HG02642 (cell line): ENCODE results near the gene TACR1.

Source experiments
- ATAC-seq: cut with Tn5 transposase; IDR thresholded peaks from one replicate; pipeline ENCODE4 v1.9.1; 2021; ENCODE audit warnings: mild to moderate bottlenecking; ENCODE audit not compliant: unreplicated experiment, poor library complexity

TACR1 gene

GRCh38 chr2:75055142-75055819 lies 144.0 kb downstream of the TACR1 start:
- ATAC-seq: no peak

DNA sequence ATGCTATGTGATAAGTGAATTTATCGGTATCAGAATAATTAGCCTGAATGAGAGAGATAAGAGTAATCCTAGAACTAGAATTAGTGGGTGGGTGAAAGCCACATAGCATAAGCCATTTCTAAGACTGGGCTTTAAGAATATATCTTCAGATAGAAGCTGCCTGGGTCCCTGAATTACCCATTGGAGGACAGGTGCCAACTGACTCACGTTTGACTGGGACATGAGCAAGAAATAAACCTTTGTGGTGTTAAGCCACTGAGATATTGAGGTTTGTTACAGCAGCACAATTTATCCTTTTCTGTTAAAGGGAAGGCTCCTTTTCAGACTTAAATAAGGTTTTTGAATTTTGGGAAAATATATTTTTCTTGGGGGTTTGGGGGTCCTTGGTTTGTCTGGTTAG lies 145.0 kb downstream of the TACR1 start:
- no peak for ATAC-seq

- peak; percentile 74 for ATAC-seq
Observed at GRCh38 chr2:75053484-75054112, 145.7 kb downstream of the TACR1 start.

GRCh38 chr2:75047992-75048625 lies 151.2 kb downstream of the TACR1 start:
- no peak for ATAC-seq

GRCh38 chr2:75047189-75047991 lies 151.9 kb downstream of the TACR1 start:
- ATAC-seq: no peak

DNA sequence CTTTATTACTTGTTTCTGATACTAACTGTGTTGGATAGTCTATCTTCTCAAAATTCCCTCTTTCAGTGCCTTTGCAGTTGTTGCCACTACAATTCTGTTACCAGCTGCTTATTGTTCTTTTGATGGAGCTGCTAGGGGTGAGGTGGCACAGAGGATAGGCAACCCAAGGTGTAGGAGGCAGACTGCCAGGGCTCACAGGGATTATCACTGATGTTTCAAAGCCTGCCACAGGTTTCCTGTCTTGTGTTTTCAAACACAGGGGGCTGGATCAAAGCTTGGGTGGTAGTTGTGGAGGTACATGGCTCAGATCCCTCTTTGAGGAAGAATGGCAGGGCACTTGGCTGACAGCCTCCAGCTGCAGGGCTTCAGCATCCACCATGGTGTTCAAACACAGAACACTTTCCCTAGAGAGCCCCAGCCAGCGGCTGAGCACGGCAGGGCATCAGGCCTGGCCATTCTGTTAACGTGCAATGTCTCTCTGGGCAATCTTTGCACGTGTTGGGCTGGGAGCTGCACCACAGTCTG lies 153.7 kb downstream of the TACR1 start:
- ATAC-seq: no peak

- ATAC-seq: no peak
Observed at GRCh38 chr2:75044291-75044690, 155.0 kb downstream of the TACR1 start.

GRCh38 chr2:75042823-75043222 lies 156.5 kb downstream of the TACR1 start:
- no peak for ATAC-seq

GRCh38 chr2:75041731-75042600 lies 157.4 kb downstream of the TACR1 start:
- ATAC-seq: no peak

DNA sequence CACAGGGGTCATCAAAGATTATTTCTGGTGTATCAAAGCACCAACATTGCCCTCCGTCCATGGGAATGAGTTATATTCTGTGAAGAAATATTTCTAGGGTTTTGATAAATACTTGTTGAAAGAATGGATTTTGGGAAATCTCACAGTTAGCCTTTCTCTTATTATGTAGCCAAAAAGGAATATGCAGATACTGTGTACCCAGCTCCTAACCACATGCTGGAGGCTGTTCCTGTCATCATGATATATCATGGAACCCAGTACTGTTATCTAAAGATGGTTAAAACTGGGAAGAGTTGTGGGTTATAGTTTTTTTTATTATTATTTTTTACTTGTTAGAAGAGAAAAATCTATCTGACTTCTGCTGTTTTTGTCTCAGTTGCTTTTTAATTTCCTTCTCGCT lies 158.1 kb downstream of the TACR1 start:
- no peak for ATAC-seq

DNA sequence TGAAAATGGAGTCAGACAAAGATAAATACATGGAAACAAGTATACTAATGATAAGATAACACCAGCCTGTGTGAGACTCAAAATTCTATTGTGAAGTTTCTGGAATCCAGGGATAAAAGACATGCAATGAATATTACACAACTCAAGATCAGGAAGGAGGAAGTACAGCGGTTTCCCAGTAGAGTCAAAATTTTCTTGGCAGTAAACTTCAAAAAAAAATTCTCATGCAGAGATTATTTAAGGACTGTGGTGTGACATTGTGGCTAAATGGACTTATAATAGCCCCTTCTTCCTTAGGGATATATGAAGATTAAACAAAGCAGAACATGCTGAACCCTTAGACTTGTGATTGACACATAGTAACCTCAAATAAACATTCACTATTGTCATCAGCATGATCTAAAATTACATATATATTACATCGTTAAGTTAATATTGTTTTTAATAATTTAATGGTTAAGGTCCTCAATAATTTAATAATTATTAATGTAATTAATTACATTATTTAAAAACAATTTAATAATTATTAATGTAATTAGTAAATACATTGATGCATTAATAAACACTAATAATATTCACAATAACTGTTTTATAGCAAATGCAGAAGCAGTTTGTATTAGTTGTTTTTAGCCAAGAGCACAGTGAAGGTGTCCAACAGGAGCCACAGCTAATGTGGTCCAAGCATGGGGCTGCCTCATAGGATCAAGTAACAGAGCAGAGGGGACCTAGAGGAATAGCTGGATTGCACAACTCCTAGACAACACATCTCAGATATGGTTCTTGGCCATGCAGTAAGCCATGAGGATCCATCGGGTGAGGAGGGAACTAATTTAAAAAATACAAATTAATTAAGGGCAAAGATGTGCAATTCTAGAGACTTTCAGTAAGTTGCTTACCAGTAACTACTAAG lies 163.6 kb downstream of the TACR1 start:
- ATAC-seq: no peak

- ATAC-seq: no peak
Observed at GRCh38 chr2:75033516-75033915, 165.8 kb downstream of the TACR1 start.

DNA sequence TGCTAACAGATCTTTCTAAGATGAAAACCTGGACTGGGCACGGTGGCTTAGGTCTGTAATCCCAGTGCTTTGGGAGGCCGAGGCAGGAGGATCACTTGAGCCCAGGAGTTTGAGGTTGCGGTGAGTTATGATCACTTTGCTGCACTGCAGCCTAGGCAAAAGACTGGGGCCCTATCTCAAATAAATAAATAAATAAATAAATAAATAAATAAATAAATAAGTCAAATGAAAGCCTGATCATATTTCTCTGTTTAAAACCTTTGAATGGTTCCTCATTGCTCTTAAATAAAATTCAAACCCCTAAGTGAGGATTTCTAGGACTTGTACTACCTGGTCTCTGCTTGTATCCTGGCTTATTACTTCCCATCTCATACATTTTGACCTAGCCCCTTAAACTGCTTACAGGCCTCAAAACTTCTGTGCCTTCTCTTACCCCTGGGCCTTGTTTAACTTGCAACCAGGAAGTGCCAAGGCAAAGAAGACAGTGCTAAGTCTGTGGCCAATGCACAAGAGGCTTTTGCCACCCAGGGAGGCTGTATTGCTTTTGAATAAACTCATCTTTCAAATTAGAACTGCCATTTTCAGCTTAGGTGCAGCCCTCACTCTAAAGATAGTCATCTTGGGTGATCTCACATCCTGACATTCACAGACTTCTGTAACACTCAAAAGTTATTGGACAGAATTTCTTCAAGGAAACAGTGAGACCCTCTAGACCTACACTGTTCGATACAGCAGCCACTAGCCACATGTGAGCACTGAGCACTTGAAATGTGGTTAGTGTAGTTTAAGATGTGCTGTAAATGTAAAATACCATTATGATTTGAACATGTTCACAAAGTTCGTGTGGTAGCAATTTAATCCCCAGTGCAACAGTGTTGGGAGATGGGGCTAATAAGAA lies 167.2 kb downstream of the TACR1 start:
- ATAC-seq: no peak

DNA sequence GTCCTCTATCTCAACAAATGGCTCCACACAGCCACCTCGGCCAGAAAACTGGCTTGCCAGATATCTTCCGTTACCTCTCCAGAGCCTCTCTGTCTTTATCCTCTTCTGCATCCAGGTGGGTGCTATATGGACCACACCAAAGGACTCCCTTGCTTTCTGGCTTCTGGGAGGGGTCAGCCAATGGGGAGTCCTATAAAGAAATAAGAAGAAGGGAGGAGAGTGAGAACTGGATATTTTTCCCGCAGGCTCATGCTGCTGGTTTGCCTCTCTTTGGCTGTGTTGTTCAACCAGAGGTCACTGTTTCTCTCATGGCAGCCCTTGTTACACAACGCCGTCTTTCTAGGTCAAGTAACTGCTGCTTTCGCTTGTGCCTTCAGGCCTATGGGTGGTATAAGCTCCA lies 168.1 kb downstream of the TACR1 start:
- ATAC-seq: no peak

DNA sequence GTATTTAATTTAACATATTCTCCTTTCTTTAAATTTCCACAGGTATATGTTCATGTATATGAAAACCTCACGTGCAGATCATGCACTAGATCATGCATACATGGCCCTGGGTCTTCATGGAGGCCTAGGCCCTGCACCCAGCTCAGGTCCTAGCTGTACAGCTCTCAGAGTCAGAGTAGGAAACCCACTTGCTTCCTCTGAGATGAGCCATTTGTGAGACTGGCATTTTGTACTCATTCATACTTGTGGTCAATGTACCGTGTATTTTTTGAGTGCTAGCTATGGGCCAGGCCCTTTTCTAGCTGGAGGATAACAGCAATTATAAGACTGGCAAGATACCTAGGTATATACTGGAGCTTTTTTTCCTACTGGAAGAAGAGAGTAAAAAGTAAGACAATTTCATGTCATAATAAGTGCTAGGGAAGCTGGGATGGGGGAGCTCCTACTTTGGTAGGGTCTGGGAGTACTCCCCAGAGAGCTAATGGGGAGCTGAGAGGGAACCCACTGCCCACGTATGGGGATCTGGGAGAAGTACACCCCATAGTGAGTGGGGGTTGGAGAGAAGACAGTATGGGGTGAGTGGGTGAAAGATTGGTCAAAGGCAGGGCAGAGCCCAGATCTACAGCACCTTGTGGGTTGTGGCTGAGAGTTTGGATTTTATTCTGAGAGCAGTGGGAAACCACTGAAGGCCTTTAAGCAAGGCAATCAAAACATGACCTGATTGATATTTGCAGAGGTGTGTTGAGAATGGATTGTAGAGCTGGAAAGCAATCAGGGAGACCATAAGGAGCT lies 168.9 kb downstream of the TACR1 start:
- ATAC-seq: no peak

- no peak for ATAC-seq
Observed at GRCh38 chr2:75027886-75028285, 171.4 kb downstream of the TACR1 start.
